Subcutaneous adipose tissue (tissue), 4 donors: Measurements from ENCODE around the gene EXOC3L1. TPM values are rescaled to one million over a fixed set of nuclear protein-coding genes. Genes with fewer than 3 reads are reported as not detected.

ENCODE experiments used
- CTCF ChIP-seq: fragments of 450-650 bp; IDR thresholded peaks from one replicate; pipeline ENCODE4 v1.5.1; 2016; ENCODE audit warnings: low read depth, mild to moderate bottlenecking, control low read depth, antibody characterized with exemption, moderate library complexity
- total RNA-seq, 4 donors: library from RNA; depleted of rRNA; stranded (reverse); fragments of >200 nt; gene quantifications; one replicate each; pipeline ENCODE4 v1.1.0, GENCODE V29; 2016

EXOC3L1 gene
- total RNA-seq, 4 donors from 2014 or later: 0.17 to 13.8 (median 1.7) TPM

- TF ChIP-seq CTCF: no peak
Measured at GRCh38 chr16:67201411-67202345, 11.7 kb upstream of the EXOC3L1 start.

- TF ChIP-seq CTCF: no peak
Measured at GRCh38 chr16:67200491-67200890, 10.6 kb upstream of the EXOC3L1 start.

GRCh38 chr16:67199808-67200198 is 9.9 kb upstream of the EXOC3L1 start:
- no peak for TF ChIP-seq CTCF

- no peak for TF ChIP-seq CTCF
Measured at GRCh38 chr16:67199011-67199807, 9.3 kb upstream of the EXOC3L1 start, which contains the start of gene ELMO3. TSS of gene ELMO3 (plus strand) at chr16:67199131. CDS start at chr16:67199327, 196 bp downstream.

- TF ChIP-seq CTCF: no peak
Measured at GRCh38 chr16:67198238-67198734, 8.3 kb upstream of the EXOC3L1 start.

- no peak for TF ChIP-seq CTCF
Measured at GRCh38 chr16:67197704-67198103, 7.8 kb upstream of the EXOC3L1 start.

GRCh38 chr16:67196881-67197280 is 6.9 kb upstream of the EXOC3L1 start:
- TF ChIP-seq CTCF: no peak
